HG03060 (cell line): ENCODE results near the gene GLYR1.
A peak's percentile ranks its signal among the peaks of the same experiment; 100 is the strongest.
"Not testable (repeated sequence)": the region's sequence is repeated elsewhere in the genome, so short reads cannot be mapped to it uniquely, and the experiment has no call there.

ENCODE experiments used
- ATAC-seq: cut with Tn5 transposase; IDR thresholded peaks from one replicate; pipeline ENCODE4 v1.9.1; 2021; ENCODE audit warnings: low read depth, moderate number of reproducible peaks; ENCODE audit not compliant: unreplicated experiment

GLYR1 gene

DNA sequence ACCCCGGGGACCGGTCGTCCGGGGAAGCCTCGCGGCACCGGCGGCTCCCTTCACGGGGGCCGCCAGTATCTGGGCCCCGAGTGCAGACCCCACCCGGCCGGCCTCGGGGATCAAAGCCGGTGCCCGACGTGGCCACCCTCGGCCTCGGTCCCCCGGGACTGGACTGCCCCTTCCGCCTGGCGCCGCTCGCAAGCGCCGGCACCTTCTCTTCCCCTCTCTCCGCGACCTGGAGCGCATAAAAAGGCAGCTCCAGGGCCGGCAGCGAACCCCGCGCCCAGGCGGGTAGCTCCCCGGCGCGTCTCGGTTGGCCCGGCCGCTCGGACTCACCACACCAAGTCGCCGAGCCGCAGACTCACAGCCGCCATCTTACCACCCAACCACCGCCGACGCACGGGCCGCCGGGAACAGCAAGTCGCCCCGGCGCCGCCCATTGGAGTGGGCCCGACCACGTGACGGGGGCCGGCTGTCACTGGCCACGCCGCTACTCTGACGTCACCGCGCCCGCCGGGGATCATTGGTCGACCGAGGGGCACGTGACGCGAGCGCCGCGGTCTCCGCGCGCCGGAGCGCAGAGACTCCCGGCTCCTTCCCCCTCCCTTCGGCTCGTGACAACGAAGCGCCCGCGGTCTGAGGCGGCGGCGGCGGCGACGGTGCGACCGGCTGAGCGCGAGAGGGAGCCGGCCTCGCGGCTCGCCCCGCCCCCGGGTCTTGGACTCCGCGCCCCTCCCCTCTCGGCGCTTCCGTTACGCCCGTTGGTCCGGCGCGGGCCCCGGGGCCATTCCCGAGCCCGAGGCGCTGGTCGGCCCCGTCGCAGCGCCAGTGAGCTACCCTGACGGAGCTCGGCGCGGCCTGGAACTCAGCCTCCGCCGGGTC is at the start of gene GLYR1, which contains the start of gene UBN1:
Gene GLYR1 (minus strand): TSS at position 388 of the 873 bp plus-strand sequence. CDS start 23 bp downstream, at position 365.
Gene UBN1 (plus strand): TSS at position 581 of the 873 bp plus-strand sequence. CDS start 5,437 bp downstream, outside the sequence.
- ATAC-seq: peak; percentile 66

DNA sequence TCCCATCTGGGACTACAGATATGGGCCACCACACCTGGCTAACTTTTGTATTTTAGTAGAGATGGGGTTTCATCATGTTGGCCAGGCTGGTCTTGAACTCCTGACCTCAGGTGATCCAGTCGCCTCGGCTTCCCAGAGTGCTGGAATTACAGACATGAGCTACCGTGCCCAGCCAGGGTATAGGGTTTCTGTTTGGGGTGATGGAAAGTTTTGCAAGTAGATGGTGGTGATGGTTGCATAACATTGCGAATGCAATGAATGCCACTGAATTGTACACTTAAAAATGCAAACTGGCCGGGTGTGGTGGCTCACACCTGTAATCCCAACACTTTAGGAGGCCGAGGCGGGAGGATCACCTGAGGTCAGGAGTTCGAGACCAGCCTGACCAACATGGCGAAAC is 49.7 kb upstream of the GLYR1 start:
- ATAC-seq: not testable (repeated sequence)

DNA sequence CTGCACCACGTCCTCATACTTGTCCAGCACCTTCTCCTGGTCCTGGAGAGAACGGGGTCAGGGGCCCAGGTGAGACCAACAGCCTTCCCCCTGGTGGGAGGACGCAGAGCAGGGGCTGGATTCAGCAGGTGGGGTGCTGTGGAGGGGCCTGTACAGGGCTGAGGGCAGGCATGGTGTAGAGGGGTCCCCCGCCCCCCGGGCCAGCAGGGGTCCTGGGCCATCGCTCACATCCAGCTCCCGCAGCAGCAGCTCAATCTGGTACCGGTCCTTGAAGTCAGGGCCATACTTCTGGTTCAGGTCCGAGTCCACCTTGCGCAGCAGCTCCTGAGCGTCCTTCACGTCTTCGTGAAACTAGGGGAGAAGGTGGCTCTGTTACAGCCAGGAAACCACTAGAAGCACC is 48.3 kb upstream of the GLYR1 start:
- ATAC-seq: no peak

DNA sequence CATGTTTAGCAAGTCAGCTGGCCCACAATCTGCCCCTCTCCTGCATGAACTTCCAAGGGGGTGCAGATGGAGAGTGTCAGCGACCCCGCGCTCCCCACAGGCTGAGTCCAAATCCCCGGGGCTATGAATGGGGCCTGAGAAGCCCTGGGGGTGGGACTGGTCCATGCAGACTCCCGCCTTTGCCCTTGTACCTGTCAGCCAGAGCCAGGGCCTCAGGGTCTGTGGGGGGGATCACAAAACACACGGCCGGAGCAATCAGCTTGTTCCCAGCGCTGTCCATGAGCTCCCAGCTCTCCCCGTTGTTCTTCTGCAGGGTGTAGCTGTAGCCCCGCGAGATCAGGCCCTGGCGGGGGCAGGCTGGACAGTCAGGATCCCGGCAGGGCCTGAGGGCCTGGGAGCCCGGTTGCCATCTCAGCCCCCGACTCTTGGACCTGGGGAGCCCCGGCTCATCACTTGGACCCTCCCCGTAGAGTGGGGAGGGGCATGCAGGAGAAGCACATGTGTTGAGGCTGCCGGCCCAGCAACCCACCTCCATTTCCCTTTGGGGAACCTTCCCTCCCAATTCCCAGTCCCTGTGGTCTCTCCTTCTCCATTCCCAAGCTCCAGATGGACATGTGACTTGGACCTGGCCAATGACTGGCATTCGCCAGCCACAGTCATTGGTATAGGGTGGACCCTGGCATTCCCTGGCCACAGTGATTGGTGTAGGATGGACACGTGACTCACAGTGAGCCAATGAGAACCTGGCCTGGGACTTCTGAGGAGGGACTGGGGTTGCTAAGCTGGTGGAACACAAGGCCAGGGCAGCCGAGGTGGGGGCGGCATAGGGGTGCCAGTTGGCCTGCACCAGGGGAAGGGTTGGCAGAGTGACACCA is 47.4 kb upstream of the GLYR1 start:
- ATAC-seq: no peak

DNA sequence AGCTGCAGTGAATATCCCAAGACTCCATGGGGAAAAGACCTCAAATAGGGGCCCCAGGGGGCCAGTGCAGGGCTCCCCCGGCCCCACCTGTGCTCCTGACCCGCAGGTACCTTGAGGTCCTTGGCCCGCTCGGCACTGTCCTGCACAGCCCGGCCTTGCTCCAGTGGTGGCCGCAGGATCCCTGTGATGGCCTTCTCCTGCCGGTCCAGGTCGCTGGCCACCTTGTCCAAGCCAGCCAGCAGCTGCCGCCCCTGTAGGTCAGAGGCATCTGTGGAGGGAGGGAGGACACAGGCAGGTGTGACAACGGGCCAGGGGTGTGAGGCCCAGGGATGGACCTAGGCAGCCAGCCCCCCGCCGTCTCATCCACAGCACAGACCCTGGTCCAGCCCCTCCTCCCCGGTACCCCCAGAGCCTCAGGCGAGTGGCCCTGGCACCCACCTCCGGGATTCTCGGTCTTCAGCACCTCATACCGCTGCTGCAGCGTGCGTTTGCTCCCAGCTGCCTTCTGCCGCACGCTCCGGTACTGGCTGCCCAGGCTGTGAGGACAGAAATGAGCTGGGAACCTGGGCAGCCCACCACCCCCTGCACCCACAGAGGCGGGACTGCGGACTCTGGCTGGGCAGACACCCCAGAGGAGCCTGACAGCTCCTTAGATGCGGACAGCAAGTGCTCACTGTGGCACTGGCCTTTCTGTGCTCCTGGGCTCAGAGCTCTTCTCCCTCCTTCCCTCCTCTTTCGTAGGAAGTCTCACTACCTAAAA is 46.2 kb upstream of the GLYR1 start:
- ATAC-seq: no peak

DNA sequence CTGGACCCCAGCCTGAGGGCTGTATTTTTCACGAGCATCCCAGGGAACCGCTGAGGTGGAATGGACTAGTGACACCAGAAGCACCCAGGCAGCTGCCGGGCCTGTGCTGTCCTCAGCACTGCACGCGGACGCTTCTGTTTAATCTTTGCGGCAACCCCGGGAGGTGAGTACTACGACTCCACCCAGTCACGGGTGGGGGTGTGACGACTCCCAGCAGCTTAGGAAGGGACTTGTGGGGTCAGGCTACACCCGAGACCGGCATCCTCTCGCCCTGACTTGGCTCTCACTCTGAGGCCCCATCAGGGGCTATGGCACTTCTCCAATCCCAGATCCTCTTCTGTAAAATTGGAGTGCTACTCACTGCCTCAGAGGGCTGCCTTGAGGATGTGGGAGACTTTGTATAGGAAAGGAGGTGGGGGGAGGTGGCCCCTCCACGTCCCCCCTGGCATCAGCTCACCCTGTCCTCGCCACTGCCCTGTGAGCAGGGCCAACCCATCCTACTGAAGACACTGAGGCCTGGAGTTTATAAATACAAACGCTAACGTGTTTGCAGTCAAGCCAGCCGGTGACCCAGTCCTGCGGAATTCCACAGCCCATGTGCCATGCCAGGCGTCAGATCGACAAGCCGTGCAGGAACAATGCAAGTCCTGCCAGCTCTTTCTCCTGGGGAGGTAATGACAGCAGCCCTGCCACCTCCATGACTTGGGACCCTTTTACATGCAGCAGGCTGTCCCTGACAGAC is 45.4 kb upstream of the GLYR1 start:
- no peak for ATAC-seq

DNA sequence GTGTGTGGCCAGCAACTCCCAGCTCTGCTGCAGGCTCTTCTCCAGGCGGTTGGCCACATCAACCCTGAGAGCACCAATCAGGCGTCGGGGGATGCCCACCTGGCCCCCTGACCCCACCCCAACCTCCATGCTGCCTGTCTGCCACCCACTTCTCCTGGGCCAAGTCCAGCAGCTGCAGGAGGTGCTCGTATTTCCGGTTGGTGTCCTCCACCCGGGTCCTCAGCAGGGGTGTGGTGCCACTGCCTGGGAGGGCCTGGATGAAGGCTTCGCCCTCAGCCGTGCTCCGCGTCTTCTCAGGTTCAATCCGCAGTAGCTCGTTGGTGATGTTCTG is 44.8 kb upstream of the GLYR1 start:
- no peak for ATAC-seq

DNA sequence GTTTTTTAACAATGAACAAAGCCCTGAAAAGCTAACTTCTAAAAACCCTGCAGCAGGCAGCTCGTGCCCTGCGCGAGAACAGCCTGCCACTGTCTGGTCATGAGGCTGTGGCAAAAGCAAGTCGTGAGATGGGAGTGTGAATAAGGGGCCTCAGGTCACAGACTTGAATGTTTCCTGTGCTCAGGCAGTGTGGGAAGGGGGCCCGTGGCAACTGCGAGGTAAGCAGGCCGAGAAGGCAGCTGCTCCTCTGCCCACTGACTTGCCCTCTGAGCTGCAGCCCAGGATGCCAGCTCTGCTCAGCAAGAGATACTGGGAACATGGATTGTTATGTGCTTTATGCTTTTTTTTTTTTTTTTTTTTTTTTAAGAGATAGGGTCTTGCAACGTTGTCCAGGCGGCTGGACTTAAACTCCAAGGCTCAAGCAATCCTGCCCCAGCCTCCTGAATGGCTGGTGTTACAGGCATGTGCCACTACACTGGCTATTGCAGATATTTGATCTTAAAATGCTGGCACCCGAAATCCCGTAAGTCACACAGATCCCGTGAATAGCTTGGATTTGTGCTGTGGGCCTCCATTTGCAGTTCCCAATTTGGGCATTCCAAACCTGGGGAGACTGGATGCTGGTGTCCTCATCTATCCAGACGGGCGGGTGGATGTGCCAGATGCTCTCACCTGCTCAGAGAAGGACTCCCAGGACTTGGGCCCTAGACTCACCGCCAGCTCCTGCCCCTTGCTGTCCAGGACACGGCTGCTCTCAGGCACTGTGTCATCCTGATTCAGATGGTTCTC is 44.2 kb upstream of the GLYR1 start:
- no peak for ATAC-seq

DNA sequence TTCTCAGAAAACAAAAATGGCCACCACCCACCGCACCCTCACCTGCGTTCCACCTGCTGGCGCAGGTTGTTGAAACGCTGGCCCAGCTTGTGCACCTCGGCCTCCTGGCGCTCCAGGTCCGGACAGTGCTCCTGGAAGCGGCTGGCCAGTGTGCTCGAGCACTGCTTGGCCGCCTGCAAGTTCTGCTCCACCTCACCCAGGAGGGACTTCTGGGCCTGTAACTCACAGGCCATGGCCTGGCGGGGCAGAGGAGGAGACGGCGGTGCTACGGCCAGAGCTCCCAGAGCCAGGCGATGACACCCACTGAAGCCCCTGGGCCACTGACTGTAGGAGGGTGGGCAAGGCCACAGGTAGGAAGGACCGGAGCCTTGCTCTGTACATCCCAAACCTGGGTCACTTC is 43.6 kb upstream of the GLYR1 start:
- ATAC-seq: no peak

DNA sequence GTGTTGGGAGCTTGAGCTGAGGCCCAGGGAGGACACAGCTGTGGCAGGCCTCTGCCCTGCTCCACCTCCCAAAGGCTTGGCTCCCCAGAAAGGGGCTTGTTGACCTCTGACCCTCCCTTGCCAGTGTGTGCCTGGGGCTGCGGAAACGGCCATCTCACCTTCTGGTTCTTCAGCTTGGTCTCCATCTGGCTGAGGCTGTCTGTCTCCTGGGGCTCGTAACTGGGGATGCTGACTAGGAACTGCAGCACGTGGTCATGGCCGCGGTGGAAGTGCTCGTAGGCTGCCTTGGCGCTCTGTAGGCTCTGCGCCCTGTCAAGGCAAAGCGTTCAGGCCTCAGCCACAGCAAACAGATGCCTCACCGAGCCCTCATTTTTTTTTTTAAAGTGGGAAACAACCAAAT is 42.9 kb upstream of the GLYR1 start:
- no peak for ATAC-seq

DNA sequence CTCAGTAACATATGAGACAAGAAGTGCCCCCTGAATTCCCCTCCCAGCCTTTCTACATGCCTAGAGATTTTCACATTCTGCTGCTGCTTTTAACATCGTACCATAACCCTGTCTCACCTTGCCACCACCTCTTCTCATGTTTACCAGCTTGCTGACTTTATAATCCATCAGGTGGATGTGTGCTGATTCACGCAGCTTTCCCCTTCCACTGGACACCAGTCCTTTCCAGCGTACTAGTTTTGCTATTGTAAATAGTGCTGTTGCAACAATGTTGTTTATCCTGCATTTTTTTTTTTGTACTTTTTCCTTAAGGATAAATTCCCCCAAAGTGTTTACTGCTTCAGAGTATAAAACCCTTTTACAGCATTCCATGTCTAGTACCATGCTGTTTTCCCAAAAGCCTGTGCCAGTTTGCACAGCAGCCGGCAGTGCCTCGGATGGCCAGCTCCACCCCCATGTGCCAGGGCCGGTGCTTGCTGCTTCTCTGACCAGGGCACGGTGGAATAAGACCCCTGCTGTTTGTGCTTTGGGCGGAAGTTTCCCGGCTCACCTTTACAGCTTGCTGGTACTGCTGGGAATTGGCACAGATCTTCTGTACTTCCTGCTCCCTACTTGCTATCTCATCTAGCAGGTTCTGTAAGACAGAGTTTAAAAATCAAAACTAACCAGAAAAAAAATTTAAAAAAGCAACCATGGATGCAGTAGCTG is 41.5 kb upstream of the GLYR1 start:
- no peak for ATAC-seq

DNA sequence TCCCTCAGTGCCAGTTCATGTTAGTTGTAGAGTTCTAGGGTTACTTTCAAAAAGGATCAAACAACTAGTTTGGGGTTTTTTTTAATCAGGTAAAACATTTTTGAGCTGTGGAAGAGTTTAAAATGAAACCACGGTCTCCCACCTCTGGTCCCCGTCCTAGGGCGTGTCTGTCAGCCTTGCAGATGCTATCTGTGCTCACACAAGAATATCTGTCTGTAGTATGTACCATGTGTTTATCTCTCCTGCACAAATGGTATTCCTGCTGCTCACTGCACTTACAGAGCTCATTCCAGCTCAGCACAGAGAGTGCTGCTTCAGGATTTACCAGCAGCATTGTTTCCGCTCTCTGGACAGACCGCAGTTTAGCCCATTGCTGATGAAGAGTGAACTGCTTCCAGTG is 39.1 kb upstream of the GLYR1 start:
- ATAC-seq: no peak

DNA sequence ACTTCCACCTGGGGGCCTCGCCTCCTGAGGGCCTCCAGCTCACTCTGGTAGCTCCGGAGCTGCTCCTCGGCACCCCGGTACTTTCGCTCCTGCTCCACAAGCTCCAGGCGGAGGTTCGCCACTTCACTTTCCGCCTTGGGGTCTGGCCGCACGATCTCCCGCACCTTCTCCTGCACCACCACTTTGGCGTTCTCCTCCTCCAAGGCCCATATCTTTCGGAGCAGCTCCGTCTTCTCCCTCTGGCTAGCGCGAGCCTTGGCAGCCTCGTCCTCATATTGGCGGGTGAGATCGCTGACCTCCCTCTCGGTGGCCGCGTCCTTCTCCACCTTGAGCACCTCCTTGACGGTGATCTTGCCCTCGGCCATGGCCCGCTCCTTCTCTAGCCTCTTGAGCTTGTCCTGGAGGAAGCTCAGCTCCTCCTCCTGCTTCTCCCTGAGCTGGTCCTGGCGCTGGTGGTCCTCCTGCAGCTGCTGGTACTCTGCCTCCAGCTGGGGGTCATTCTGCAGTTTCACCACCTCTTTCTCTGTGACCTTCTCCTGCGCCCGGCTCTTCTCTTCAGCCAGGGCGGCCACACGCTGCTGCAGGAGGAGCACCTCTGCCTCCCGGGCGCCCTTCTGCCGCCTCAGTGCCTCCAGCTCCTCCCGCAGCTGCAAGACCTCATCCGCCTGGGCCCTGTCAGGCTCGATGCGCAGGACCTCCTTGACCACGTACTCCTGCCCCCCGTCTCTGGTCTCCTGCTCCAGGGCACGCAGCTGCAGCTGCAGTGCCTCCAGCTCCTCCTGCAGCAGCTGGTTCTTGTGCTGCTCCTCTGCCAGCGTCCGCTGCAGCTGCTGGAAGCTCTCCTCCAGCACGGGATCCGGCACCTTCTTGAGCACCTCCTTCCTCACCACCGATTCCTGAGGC is 38.1 kb upstream of the GLYR1 start:
- no peak for ATAC-seq

DNA sequence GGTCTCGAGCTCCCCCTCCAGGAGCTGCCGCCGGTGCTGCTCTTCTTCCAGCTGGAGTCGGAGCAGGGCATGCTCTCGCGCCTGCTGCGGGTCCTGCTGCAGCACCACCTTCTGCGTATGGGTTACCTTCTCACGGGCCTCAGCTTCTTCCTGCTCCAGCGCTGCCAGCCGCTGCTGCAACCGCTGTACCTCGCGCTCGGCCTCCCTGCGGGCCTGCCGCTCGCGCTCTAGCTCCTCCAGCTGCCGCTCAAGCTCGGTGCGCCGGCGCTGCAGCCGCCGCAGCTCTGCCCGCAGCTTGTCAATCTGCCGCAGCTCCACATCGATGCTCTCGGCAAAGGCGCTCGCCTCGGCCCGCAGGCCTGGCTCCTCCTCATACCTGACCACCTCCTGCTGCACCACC is 37.1 kb upstream of the GLYR1 start:
- ATAC-seq: no peak

DNA sequence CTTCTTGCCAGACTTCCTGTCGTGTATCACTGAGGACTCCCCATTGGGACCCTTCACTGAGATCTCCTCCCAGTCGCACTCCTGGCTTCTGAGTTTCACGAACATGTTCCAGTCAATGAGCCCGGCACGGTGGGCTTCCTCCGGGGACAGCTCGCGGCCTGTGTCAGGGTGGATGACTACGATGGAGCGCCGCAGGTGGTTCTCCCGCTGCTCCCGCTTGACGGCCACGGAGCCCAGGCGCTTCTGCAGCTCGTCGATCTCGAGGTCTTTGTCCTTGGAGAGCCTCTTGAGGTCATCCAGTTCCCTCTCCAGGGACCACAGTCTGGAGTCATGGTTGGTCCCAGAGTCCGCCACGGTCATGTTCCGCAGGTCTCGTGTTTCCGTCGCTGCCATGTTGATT is 36.4 kb upstream of the GLYR1 start:
- ATAC-seq: no peak

DNA sequence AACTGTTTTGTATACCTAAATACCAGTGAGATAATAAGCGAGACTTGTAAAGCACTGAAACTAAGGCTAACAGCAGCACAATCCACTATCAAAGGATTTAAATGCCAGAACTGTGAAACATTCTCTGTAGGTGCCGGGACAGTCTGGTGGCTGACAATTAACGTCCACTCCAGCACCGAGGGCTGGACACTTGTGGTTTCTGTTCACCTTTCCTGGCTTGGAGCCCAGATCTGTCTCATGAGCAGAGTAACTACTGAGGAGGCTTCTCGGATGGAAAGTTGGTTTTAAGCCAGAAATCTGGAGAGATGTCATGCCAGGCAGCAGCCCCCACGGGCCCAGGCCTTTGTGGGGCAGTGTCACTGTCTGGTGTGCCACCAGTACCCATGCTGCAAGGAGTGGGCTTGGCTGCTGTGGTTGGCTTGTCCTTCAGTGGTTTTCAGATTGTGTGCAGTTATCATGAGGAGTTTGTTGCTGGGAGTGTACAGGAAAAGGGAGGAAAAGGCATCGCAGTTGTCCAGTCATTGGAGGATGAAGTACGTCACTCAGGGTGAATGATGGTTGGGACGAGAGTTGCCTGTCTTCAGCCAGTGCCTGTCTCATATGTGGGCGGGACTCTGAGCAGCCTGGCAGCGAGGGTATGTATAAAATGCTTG is 35.7 kb upstream of the GLYR1 start:
- ATAC-seq: no peak

DNA sequence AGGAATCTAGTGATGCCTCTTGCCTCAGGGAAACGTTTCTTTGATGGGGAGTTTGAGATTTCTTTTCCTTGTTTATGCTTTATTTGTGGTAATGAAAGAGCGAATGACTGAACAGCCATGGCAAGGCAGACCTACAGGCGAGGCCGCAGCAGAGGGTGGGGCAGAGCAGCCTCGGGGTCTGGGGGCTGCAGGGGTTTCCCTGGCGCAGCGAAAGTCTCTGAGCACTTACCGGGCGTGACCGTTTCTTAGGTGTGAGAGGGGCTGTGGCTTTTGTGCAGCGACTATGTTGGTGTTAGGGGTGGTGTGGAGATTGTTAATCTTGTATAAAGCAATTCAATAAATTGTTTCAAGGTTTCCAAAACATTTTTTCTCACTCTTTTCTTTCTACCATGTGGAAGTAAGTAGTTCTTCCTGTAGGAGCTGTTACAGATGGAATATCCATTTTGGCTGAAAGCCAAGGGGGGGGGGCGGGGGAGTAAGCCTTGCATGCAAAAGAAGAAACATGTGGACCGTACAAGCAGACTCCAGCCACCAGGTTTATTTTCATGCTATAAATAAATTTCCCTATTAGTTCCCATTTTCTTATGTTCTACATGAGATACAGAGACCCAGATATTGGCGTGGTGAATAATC is 35.0 kb upstream of the GLYR1 start:
- ATAC-seq: no peak
